HEK293T (cell line): ENCODE data around the gene SYMPK.

Source experiments
- ARNT ChIP-seq: fragments of 450-650 bp; IDR thresholded peaks from 2 replicates; pipeline ENCODE4 v1.6.1; 2017; ENCODE audit warnings: mild to moderate bottlenecking
- BHLHE40 ChIP-seq: fragments of 450-650 bp; IDR thresholded peaks from 2 replicates; pipeline ENCODE4 v1.6.1; 2016; ENCODE audit warnings: mild to moderate bottlenecking, moderate library complexity, borderline replicate concordance
- CTBP1 ChIP-seq: fragments of 450-650 bp; IDR thresholded peaks from 2 replicates; pipeline ENCODE4 v1.6.1; 2016; ENCODE audit warnings: borderline replicate concordance
- ELF4 ChIP-seq: fragments of 450-650 bp; IDR thresholded peaks from 2 replicates; pipeline ENCODE4 v1.6.1; 2017; ENCODE audit warnings: antibody characterized with exemption
- FOXA1 ChIP-seq: fragments of 450-650 bp; IDR thresholded peaks from 2 replicates; pipeline ENCODE4 v1.6.1; 2016; ENCODE audit warnings: mild to moderate bottlenecking
- FOXK2 ChIP-seq: fragments of 450-650 bp; IDR thresholded peaks from 2 replicates; pipeline ENCODE4 v1.6.1; 2016; ENCODE audit warnings: mild to moderate bottlenecking
- FOXM1 ChIP-seq: fragments of 450-650 bp; IDR thresholded peaks from 2 replicates; pipeline ENCODE4 v1.6.1; 2017; ENCODE audit warnings: mild to moderate bottlenecking, borderline replicate concordance
- LEF1 ChIP-seq: fragments of 450-650 bp; IDR thresholded peaks from 2 replicates; pipeline ENCODE4 v1.6.1; 2017; ENCODE audit warnings: mild to moderate bottlenecking, borderline replicate concordance
- NFRKB ChIP-seq: fragments of 450-650 bp; IDR thresholded peaks from 2 replicates; pipeline ENCODE4 v1.6.1; 2016; ENCODE audit warnings: mild to moderate bottlenecking, moderate library complexity
- SP1 ChIP-seq: fragments of 450-650 bp; IDR thresholded peaks from 2 replicates; pipeline ENCODE4 v1.6.1; 2017
- SUZ12 ChIP-seq: fragments of 450-650 bp; IDR thresholded peaks from 2 replicates; pipeline ENCODE4 v1.6.1; 2016; ENCODE audit warnings: mild to moderate bottlenecking
- TARDBP ChIP-seq: fragments of 450-650 bp; IDR thresholded peaks from 2 replicates; pipeline ENCODE4 v1.6.1; 2016
- ZNF384 ChIP-seq: fragments of 450-650 bp; IDR thresholded peaks from 2 replicates; pipeline ENCODE4 v1.6.1; 2016

DNA sequence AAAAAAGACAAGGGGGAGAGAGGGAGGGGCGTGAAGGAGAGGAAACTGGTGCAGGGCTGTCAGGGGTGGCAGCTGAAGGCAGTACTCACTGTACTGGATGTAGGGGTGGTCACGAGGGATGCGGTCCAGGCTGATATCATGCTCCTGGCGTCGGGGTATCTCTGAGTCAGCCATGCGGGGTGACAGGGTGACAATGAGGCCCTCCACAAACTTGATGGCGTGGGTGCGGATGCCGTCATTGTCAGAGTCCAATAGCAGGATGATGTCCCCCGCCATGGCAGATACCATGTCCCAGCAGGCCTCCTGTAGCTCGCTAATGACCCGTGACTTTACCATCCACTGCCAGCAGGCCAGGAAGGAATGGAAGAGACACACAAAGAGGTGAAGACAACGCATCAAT lies 15.3 kb downstream of the SYMPK start:
- no peak for TF ChIP-seq ARNT
- no peak for TF ChIP-seq FOXK2
- no peak for TF ChIP-seq FOXA1
- TF ChIP-seq SP1: no peak
- no peak for TF ChIP-seq ZNF384
- TF ChIP-seq LEF1: no peak
- TF ChIP-seq SUZ12: no peak
- TF ChIP-seq BHLHE40: no peak
- TF ChIP-seq CTBP1: no peak
- TF ChIP-seq ELF4: no peak
- TF ChIP-seq FOXM1: no peak
- TF ChIP-seq TARDBP: no peak
- TF ChIP-seq NFRKB: no peak
